K562 (cell line): ENCODE results near the gene RUVBL1. TPM values are rescaled to one million over a fixed set of nuclear protein-coding genes. Genes with fewer than 3 reads are reported as not detected.

Experiments used
- ATF6 ChIP-seq: sonication (generic); formaldehyde crosslinking; IDR thresholded peaks from 2 replicates; pipeline ENCODE4 v1.4.0; 2020; ENCODE audit warnings: mild to moderate bottlenecking, missing genetic modification reagents
- CBFA2T3 ChIP-seq: fragments of 450-650 bp; IDR thresholded peaks from 2 replicates; pipeline ENCODE4 v1.6.1; 2017
- CREBBP ChIP-seq: IDR thresholded peaks from one replicate; pipeline ENCODE4 v1.6.1; 2012; ENCODE audit warnings: low read depth, mild to moderate bottlenecking, control low read depth, inconsistent platforms, low read length
- MAX ChIP-seq: sonication (generic); formaldehyde crosslinking; IDR thresholded peaks from 2 replicates; pipeline ENCODE4 v1.9.0; 2022; ENCODE audit warnings: mild to moderate bottlenecking, missing genetic modification reagents
- MYBL2 ChIP-seq, 2 experiments: fragments of 450-650 bp in 1 of 2; sonication (generic) in 1 of 2; formaldehyde crosslinking in 1 of 2; IDR thresholded peaks; 2 replicates each; pipeline versions ENCODE4 v1.6.1 to v1.8.1; 2017 to 2022; ENCODE audit warnings: borderline replicate concordance in 1 of 2, inconsistent platforms in 1 of 2, low read depth in 1 of 2, mild to moderate bottlenecking in 1 of 2, missing genetic modification reagents in 1 of 2, moderate library complexity in 1 of 2
- PTTG1 ChIP-seq: fragments of 450-650 bp; IDR thresholded peaks from 2 replicates; pipeline ENCODE4 v1.6.1; 2016; ENCODE audit warnings: low read depth, mild to moderate bottlenecking, missing genetic modification characterization, missing compliant biosample characterization
- SNRNP70 ChIP-seq: fragments of 200-400 bp; formaldehyde crosslinking; optimal IDR thresholded peaks from 2 replicates; pipeline ENCODE3; 2017; ENCODE audit warnings: low read depth, low read length
- TOE1 ChIP-seq, 2 experiments: fragments of 450-650 bp in 1 of 2; sonication (generic) in 1 of 2; formaldehyde crosslinking in 1 of 2; IDR thresholded peaks; 2 replicates each; pipeline versions ENCODE4 v1.7.1 to v1.8.0; 2016 to 2022; ENCODE audit warnings: borderline replicate concordance in 2 of 2, mild to moderate bottlenecking in 2 of 2, antibody characterized with exemption in 1 of 2, inconsistent platforms in 1 of 2, low read depth in 1 of 2, missing genetic modification reagents in 1 of 2, moderate library complexity in 1 of 2
- WHSC1 ChIP-seq: IDR thresholded peaks from one replicate; pipeline ENCODE4 v1.6.1; 2012; ENCODE audit warnings: low read length, control low read depth, inconsistent platforms
- ZNF133 ChIP-seq: fragments of 250-450 bp; sonication (Bioruptor Pico); IDR thresholded peaks from 2 replicates; pipeline ENCODE4 v1.4.0; 2020; ENCODE audit warnings: mild to moderate bottlenecking
- ZNF274 ChIP-seq: IDR thresholded peaks from 2 replicates; pipeline ENCODE4 v1.6.1; 2011; ENCODE audit warnings: low read depth, mild to moderate bottlenecking, low read length, moderate library complexity, borderline replicate concordance
- polyA plus RNA-seq, 8 experiments: library from polyadenylated mRNA; depleted of rRNA in 4 of 8; stranded (reverse) in 5 of 8; unstranded in 3 of 8; fragments of >200 nt; fragmentation: Nextera tagmentation in 2 of 8; fragmentation: Illumina TruSeq in 1 of 8; extraction: Ambion mirVana in 2 of 8; extraction: Trizol in 1 of 8; gene quantifications; 2 replicates each; pipeline versions ENCODE4 v1.2.1 to v1.2.3, GENCODE V29; 2011 to 2014; ENCODE audit warnings: inconsistent platforms in 1 of 8, missing spikeins in 1 of 8
- total RNA-seq, 7 experiments: library from RNA; depleted of rRNA in 6 of 7; stranded (reverse); fragments of >200 nt in 6 of 7; fragmentation: Illumina TruSeq in 2 of 7; extraction: Trizol in 2 of 7; gene quantifications; 2 replicates each; pipeline versions ENCODE4 v1.2.1 to v1.2.3, GENCODE V29; 2011 to 2021; ENCODE audit warnings: low replicate concordance in 1 of 7
- TF ChIP-seq, protein P1 (sequence below): fragments of 250-450 bp; sonication (Bioruptor Pico); IDR thresholded peaks from 2 replicates; pipeline ENCODE4 v1.4.0; 2020; ENCODE audit warnings: mild to moderate bottlenecking, moderate library complexity, borderline replicate concordance
- TF ChIP-seq, protein P2 (sequence below): IDR thresholded peaks from 3 replicates; pipeline ENCODE4 v1.6.1; 2011; ENCODE audit warnings: borderline replicate concordance, mild to moderate bottlenecking, moderate library complexity; ENCODE audit not compliant: insufficient read length; ENCODE audit errors: extremely low read depth
- TF ChIP-seq, protein P3 (sequence below): IDR thresholded peaks from 2 replicates; pipeline ENCODE4 v1.6.1; 2011; ENCODE audit not compliant: insufficient read length; ENCODE audit errors: extremely low read depth
- TF ChIP-seq, protein P4 (sequence below): fragments of 450-650 bp; formaldehyde crosslinking; IDR thresholded peaks from 2 replicates; pipeline ENCODE4 v1.4.0; 2020; ENCODE audit warnings: mild to moderate bottlenecking

The RUVBL1 gene
- total and polyA plus RNA-seq, 9 of the 15 experiments (the other 6 are each of a cell fraction or from before 2014, with no cell fraction given) = 20.7 to 147 (median 113) TPM

GRCh38 chr3:128051837-128052594 lies 71.6 kb downstream of the RUVBL1 start, which contains the start of gene SEC61A1 (continued):
- TF ChIP-seq ATF6 (CRISPR knock-in tag) = no peak
- TF ChIP-seq, protein P1, sequence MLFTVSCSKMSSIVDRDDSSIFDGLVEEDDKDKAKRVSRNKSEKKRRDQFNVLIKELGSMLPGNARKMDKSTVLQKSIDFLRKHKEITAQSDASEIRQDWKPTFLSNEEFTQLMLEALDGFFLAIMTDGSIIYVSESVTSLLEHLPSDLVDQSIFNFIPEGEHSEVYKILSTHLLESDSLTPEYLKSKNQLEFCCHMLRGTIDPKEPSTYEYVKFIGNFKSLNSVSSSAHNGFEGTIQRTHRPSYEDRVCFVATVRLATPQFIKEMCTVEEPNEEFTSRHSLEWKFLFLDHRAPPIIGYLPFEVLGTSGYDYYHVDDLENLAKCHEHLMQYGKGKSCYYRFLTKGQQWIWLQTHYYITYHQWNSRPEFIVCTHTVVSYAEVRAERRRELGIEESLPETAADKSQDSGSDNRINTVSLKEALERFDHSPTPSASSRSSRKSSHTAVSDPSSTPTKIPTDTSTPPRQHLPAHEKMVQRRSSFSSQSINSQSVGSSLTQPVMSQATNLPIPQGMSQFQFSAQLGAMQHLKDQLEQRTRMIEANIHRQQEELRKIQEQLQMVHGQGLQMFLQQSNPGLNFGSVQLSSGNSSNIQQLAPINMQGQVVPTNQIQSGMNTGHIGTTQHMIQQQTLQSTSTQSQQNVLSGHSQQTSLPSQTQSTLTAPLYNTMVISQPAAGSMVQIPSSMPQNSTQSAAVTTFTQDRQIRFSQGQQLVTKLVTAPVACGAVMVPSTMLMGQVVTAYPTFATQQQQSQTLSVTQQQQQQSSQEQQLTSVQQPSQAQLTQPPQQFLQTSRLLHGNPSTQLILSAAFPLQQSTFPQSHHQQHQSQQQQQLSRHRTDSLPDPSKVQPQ (CRISPR knock-in tag) = no peak
- no peak for TF ChIP-seq WHSC1
- TF ChIP-seq ZNF133 (CRISPR knock-in tag) = no peak
- TF ChIP-seq, protein P2, sequence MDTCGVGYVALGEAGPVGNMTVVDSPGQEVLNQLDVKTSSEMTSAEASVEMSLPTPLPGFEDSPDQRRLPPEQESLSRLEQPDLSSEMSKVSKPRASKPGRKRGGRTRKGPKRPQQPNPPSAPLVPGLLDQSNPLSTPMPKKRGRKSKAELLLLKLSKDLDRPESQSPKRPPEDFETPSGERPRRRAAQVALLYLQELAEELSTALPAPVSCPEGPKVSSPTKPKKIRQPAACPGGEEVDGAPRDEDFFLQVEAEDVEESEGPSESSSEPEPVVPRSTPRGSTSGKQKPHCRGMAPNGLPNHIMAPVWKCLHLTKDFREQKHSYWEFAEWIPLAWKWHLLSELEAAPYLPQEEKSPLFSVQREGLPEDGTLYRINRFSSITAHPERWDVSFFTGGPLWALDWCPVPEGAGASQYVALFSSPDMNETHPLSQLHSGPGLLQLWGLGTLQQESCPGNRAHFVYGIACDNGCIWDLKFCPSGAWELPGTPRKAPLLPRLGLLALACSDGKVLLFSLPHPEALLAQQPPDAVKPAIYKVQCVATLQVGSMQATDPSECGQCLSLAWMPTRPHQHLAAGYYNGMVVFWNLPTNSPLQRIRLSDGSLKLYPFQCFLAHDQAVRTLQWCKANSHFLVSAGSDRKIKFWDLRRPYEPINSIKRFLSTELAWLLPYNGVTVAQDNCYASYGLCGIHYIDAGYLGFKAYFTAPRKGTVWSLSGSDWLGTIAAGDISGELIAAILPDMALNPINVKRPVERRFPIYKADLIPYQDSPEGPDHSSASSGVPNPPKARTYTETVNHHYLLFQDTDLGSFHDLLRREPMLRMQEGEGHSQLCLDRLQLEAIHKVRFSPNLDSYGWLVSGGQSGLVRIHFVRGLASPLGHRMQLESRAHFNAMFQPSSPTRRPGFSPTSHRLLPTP = no peak
- no peak for TF ChIP-seq TOE1 (IDR thresholded peaks at IDR 0.05; ENCODE audit: borderline replicate concordance)
- no peak for TF ChIP-seq TOE1 (CRISPR knock-in tag; IDR thresholded peaks at IDR 0.05; ENCODE audit: borderline replicate concordance, low read depth)
- no peak for TF ChIP-seq SNRNP70
- no peak for TF ChIP-seq MAX
- no peak for TF ChIP-seq CBFA2T3
- no peak for TF ChIP-seq PTTG1 (tag)
- TF ChIP-seq, protein P3, sequence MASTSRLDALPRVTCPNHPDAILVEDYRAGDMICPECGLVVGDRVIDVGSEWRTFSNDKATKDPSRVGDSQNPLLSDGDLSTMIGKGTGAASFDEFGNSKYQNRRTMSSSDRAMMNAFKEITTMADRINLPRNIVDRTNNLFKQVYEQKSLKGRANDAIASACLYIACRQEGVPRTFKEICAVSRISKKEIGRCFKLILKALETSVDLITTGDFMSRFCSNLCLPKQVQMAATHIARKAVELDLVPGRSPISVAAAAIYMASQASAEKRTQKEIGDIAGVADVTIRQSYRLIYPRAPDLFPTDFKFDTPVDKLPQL = no peak
- no peak for TF ChIP-seq MYBL2 (IDR thresholded peaks at IDR 0.05; ENCODE audit: low read depth)
- TF ChIP-seq MYBL2 (CRISPR knock-in tag; IDR thresholded peaks at IDR 0.05; ENCODE audit: borderline replicate concordance) = no peak
- TF ChIP-seq, protein P4, sequence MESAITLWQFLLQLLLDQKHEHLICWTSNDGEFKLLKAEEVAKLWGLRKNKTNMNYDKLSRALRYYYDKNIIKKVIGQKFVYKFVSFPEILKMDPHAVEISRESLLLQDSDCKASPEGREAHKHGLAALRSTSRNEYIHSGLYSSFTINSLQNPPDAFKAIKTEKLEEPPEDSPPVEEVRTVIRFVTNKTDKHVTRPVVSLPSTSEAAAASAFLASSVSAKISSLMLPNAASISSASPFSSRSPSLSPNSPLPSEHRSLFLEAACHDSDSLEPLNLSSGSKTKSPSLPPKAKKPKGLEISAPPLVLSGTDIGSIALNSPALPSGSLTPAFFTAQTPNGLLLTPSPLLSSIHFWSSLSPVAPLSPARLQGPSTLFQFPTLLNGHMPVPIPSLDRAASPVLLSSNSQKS (CRISPR knock-in tag) = no peak
- no peak for TF ChIP-seq CREBBP
- no peak for TF ChIP-seq ZNF274
